GM19099 (cell line): ENCODE data around the gene TRPM6.

ENCODE experiments used
- POLR2A ChIP-seq: IDR thresholded peaks from 3 replicates; pipeline ENCODE4 v1.6.1; 2011; ENCODE audit warnings: low read depth; ENCODE audit not compliant: insufficient read length; ENCODE audit errors: extremely low read depth

Gene TRPM6

GRCh38 chr9:74762950-74763349, 124.8 kb downstream of the TRPM6 start:
- TF ChIP-seq POLR2A, result no peak

DNA sequence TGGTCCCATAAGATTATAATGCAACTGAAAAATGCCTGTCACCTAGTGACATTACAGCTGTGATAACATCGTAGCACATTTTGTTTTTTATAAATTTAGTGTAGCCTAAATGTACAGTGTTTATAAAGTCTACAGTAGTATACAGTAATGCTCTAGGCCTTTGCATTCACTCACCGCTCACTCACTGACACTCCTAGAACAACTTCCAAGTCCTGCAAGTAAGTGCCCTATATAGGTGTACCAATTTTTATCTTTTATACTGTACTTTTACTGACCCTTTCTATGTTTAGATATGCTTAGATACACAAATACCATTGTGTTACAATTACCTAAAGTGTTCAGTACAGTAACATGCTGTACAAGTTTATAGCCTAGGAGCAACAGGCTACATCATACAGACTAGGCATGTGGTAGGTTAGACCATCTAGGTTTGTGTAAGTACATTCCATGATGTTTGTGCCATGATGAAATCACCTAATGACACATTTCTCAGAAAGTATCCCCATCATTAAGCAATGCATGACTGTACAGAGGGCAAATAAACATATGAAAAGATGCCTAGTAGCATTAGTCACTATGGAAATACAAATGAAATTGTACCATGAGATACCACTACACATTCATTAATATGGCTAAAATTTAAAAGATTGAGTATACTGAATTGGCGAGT, 127.6 kb downstream of the TRPM6 start:
- TF ChIP-seq POLR2A, result no peak

GRCh38 chr9:74755999-74756398, 131.7 kb downstream of the TRPM6 start:
- no peak for TF ChIP-seq POLR2A

DNA sequence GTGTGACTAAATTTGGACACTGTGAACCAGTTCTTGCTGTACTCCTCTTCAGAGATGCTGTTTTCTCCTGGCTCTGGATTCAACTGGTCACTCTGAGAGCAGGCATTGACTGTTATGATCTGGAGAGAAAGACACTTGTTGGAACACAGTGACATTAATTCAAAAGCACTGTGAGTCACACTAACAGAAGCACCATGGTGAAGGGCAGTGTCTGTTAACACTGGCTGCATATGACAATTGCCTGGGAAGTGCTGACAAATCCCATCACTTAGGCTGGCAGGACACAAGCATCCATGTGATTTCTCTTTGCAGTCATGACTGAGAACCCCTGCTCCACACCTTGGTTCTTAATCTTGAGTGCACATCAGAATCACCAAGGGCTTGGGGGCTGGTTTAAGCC, 132.4 kb downstream of the TRPM6 start:
- no peak for TF ChIP-seq POLR2A

DNA sequence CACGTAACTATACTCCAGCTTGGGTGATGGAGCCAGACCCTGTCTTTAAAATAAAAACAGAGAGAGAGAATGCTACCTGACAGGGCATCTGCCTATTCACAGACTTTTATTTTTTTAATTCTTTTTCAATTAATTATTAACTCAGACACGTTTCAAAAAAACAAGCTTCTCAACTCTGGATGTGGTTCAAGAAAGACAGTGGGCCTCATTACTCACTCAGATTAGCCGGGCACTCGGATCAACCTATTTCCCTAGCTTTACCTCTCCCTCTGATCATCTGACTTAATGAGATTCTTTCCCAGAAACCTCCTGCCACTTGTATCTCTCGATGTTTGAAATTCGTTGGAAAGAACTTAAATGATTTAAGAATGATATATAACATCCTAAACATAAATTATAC, 134.1 kb downstream of the TRPM6 start:
- no peak for TF ChIP-seq POLR2A

- TF ChIP-seq POLR2A, result no peak
Measured at GRCh38 chr9:74748966-74749365, 138.8 kb downstream of the TRPM6 start.

DNA sequence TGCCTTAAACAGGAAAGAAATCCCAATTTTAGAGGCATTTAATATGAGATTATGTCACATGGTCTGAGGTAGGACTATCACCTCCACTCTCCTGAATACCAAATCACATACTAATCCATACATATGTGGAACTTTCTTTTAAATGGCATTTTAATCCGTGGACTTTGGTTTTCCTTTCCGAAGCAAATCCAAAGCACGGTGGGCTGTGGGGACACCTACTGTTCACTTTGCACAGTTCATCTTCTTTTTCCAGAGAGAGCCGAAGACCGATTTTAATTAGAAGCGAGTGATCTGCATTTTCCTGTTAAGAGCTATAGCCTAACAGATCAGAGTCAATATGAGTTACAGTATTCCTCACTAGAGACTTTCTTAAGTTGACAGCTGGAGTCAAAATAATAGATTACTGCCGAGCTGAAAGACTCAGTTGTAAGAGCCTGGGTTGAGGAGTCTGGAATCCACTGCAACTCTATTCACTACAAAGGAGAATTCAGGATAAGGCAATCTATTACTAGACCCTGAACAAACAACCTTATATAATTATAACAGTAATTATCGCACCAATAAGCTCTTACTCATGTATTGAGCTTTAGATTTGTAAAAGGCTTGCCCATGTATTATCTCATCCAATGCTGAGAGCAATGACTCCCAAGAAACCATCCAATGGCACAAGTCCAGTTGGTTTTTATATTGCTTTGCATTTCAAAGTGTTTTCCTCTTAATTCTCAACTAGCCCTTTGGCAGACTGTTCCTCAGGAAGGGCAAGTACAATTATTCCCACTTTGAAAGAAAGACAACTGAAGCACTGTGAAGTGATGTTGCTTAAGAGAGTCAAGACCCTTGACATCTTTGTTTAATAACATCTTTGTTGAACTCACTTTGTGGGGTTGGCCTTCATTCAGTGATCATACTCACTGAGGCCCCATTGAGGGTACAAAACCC, 144.7 kb downstream of the TRPM6 start:
- TF ChIP-seq POLR2A, result no peak

- no peak for TF ChIP-seq POLR2A
Measured at GRCh38 chr9:74742191-74742790, 145.4 kb downstream of the TRPM6 start.

DNA sequence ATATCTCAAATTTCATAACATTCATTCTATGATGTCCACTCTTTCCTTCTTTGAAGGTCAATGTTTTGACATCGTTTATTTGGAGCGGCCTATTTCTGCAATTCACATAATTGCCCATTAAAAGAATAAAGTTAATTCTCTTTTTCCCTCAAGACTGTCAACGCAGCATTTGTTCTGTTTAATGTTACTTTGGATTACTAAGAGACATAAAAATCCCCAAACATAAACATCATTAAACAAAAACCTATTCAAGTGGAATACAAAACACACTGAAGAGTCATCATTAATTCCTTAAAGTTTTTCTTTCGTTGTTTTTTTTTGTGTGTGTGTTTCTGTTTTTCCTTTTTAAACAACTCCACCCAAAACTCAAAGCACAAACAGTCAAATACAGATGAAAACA, 151.1 kb downstream of the TRPM6 start:
- TF ChIP-seq POLR2A, result no peak

DNA sequence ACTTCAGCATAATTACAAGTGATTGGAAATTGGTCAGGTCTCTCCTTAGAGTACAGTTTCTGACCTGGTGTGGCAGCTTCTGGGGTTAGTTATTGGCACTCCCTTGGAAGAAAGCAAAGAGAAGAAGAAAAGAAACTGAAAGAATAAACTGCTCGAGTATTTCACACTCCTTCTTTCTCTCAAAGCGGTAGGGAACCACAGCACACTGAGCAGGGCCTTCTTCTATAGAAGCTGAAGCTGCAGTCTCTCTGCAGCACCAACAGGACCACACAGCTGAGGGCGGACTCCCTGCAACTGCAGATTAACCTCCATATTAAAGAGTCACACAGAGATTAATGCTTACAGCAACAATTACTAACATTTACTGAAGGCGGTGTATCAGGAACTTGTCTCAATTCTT, 152.0 kb downstream of the TRPM6 start:
- TF ChIP-seq POLR2A, result no peak

DNA sequence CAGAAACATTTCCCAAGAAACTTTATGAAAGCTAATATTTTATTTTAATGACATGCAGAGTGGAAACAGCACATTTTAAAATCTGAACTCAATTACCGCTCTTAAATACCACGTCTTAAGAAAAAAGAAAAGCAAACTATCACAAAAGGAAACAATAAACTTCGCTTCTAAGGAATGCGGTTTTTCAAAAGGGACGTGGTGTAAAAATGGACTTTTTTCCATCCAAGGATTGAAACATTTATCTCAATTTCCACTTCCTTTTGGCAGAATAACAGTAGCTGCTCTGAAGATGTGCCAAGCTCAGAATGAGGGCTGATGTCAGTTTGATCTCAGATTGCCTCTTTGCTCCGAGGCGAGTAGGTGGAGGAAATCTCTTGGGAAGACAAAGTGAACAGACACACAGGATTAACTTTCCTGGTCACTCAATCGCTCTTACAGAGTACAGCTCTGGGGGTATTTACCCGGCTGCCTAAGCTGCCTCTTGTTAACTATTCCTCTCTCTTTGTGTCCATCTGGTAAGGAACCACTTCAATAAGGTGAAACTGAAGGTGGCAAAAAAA, 158.5 kb downstream of the TRPM6 start:
- no peak for TF ChIP-seq POLR2A

GRCh38 chr9:74728176-74728575, 159.5 kb downstream of the TRPM6 start:
- TF ChIP-seq POLR2A, result no peak

DNA sequence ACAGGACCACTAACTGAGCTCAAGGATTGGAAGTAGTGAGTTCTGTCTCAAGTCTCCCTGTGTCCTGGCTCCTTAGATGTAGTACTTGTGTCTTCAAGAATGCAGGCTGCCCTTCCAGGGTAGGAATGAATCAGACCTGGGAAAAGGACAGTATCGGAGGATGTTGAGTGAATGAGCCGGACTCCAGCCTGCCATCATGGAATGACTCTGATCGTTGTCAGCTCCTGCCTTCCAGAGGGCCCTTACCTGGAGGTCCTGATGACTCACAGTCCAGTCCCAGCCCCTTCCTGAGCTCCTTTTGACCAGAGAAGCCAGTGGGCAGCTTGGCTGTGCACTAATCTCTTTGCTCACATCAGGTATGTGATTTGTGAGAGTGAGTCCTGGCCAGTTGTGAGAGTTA, 161.1 kb downstream of the TRPM6 start:
- no peak for TF ChIP-seq POLR2A

DNA sequence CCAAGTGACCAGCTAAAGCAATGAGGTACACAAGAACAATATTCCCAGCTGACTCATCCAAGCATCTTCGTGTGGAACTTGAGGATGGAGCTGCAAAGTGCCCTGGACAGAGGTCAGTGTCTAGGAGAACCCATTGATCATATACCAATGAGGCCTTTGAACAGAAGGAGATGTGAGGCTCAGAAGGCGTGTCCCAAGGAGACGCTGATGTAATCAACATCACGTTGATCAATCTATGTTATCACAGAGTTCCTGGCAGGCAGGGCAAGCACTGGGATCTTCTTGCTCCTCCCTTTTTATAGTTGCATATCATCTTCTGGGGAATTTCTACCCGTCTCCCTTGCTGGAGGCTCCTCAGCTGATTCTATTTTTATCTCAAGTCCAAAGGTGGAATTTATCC, 163.4 kb downstream of the TRPM6 start:
- TF ChIP-seq POLR2A, result no peak

GRCh38 chr9:74721696-74722660, 165.7 kb downstream of the TRPM6 start:
- no peak for TF ChIP-seq POLR2A

GRCh38 chr9:74719306-74719705, 168.4 kb downstream of the TRPM6 start:
- no peak for TF ChIP-seq POLR2A
